22Rv1 (cell line): ENCODE measurements around the gene TAPBP.

ENCODE experiments used
- ZFX ChIP-seq: fragments of 450-650 bp; IDR thresholded peaks from 2 replicates; pipeline ENCODE4 v1.6.1; 2017; ENCODE audit warnings: antibody characterized with exemption, borderline replicate concordance
- TF ChIP-seq, protein P1 (sequence below): fragments of 450-650 bp; IDR thresholded peaks from 2 replicates; pipeline ENCODE4 v1.5.1; 2017; ENCODE audit warnings: mild to moderate bottlenecking

DNA sequence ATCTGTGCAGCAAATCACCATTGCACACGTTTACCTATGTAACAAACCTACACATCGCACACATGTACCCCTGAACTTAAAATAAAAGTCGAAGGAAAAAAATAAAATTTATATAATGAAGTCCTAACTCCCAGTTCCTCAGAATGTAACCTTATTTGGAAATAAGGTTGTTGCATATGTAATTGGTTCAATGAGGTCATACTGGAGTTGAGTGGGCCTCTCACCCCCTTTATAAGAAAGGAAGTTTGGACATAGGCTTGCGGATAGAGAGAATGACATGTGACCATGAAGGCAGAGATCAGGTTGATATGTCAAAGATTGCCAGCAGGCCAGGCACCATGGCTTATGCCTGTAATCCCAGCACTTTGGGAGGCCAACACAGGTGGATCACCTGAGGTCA is 19.8 kb upstream of the TAPBP start:
- TF ChIP-seq, protein P1, sequence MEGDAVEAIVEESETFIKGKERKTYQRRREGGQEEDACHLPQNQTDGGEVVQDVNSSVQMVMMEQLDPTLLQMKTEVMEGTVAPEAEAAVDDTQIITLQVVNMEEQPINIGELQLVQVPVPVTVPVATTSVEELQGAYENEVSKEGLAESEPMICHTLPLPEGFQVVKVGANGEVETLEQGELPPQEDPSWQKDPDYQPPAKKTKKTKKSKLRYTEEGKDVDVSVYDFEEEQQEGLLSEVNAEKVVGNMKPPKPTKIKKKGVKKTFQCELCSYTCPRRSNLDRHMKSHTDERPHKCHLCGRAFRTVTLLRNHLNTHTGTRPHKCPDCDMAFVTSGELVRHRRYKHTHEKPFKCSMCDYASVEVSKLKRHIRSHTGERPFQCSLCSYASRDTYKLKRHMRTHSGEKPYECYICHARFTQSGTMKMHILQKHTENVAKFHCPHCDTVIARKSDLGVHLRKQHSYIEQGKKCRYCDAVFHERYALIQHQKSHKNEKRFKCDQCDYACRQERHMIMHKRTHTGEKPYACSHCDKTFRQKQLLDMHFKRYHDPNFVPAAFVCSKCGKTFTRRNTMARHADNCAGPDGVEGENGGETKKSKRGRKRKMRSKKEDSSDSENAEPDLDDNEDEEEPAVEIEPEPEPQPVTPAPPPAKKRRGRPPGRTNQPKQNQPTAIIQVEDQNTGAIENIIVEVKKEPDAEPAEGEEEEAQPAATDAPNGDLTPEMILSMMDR, result no peak
- TF ChIP-seq ZFX, result no peak
